GM12878 (cell line): ENCODE measurements around the gene RPGRIP1L.

Experiments used
- CTCF ChIP-seq, 3 experiments: IDR thresholded peaks in 2 of 3; conservative IDR thresholded peaks in 1 of 3; 2 replicates each; pipeline ENCODE4 v1.5.1; 2011; ENCODE audit warnings: low read depth in 3 of 3, low read length in 3 of 3, mild to moderate bottlenecking in 3 of 3, control low read depth in 2 of 3, moderate library complexity in 2 of 3, inconsistent platforms in 1 of 3, mixed read lengths in 1 of 3; ENCODE audit not compliant: control insufficient read depth in 2 of 3, insufficient read depth in 1 of 3; ENCODE audit errors: extremely low read depth in 1 of 3
- KDM1A ChIP-seq: fragments of 200-600 bp; sonication (generic); IDR thresholded peaks from 2 replicates; pipeline ENCODE4 v1.6.1; 2016; ENCODE audit warnings: borderline replicate concordance
- MEF2A ChIP-seq: IDR thresholded peaks from 2 replicates; pipeline ENCODE4 v1.6.1; 2011; ENCODE audit warnings: low read depth, mild to moderate bottlenecking, low read length, moderate library complexity; ENCODE audit not compliant: insufficient read depth
- MXI1 ChIP-seq: fragments of 150-350 bp; IDR thresholded peaks from 2 replicates; pipeline ENCODE4 v1.6.1; 2011; ENCODE audit warnings: low read depth, mild to moderate bottlenecking, inconsistent platforms, low read length, improper control_type of control experiment
- POLR2A ChIP-seq: IDR thresholded peaks from 2 replicates; pipeline ENCODE4 v1.6.1; 2011; ENCODE audit warnings: low read depth, mild to moderate bottlenecking, low read length
- SREBF2 ChIP-seq: IDR thresholded peaks from 2 replicates; pipeline ENCODE4 v1.6.1; 2012; ENCODE audit warnings: mild to moderate bottlenecking, low read length
- ZNF687 ChIP-seq: fragments of 450-650 bp; IDR thresholded peaks from 2 replicates; pipeline ENCODE4 v1.6.1; 2017; ENCODE audit warnings: mild to moderate bottlenecking, moderate library complexity
- TF ChIP-seq, protein P1 (sequence below): IDR thresholded peaks from 2 replicates; pipeline ENCODE4 v1.6.1; 2011; ENCODE audit warnings: low read depth, low read length, improper control_type of control experiment, borderline replicate concordance

GRCh38 chr16:53721017-53721416 is 17.4 kb upstream of the RPGRIP1L start:
- TF ChIP-seq, protein P1, sequence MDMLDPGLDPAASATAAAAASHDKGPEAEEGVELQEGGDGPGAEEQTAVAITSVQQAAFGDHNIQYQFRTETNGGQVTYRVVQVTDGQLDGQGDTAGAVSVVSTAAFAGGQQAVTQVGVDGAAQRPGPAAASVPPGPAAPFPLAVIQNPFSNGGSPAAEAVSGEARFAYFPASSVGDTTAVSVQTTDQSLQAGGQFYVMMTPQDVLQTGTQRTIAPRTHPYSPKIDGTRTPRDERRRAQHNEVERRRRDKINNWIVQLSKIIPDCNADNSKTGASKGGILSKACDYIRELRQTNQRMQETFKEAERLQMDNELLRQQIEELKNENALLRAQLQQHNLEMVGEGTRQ = no peak
- no peak for TF ChIP-seq ZNF687
- no peak for TF ChIP-seq KDM1A
- TF ChIP-seq CTCF (IDR thresholded peaks at IDR 0.05 in 2 of 3, conservative IDR thresholded peaks at IDR 0.05 in 1 of 3; ENCODE audit: control insufficient read depth in 2 of 3, extremely low read depth in 1 of 3, insufficient read depth in 1 of 3, low read depth in 3 of 3, low read length in 3 of 3) = no peak
- TF ChIP-seq POLR2A = no peak
- TF ChIP-seq SREBF2 = no peak
- no peak for TF ChIP-seq MEF2A
- no peak for TF ChIP-seq MXI1
